Measurements from ENCODE around the gene RASSF5.
A peak's percentile ranks its signal among the peaks of the same experiment; 100 is the strongest.

Gene RASSF5

GRCh38 chr1:206517784-206518183 lies 10.5 kb downstream of the RASSF5 start:
- DNase-seq (ENCODE audit: low spot score): no peak

GRCh38 chr1:206518206-206518605 lies 10.9 kb downstream of the RASSF5 start:
- DNase-seq (ENCODE audit: low spot score): no peak

- DNase-seq (ENCODE audit: low spot score): no peak
Observed at GRCh38 chr1:206518743-206519142, 11.4 kb downstream of the RASSF5 start.

GRCh38 chr1:206521127-206521526 lies 13.8 kb downstream of the RASSF5 start:
- no peak for DNase-seq (ENCODE audit: low spot score)

- DNase-seq (ENCODE audit: low spot score): no peak
Observed at GRCh38 chr1:206521694-206522402, 14.5 kb downstream of the RASSF5 start.

GRCh38 chr1:206524739-206525364 lies 17.5 kb downstream of the RASSF5 start:
- DNase-seq (ENCODE audit: low spot score): no peak

GRCh38 chr1:206526064-206526911 lies 19.0 kb downstream of the RASSF5 start:
- no peak for DNase-seq (ENCODE audit: low spot score)

- DNase-seq (ENCODE audit: low spot score): no peak
Observed at GRCh38 chr1:206529425-206529824, 22.1 kb downstream of the RASSF5 start.

- DNase-seq (ENCODE audit: low spot score): no peak
Observed at GRCh38 chr1:206532368-206532767, 25.0 kb downstream of the RASSF5 start.

GRCh38 chr1:206534552-206534951 lies 27.2 kb downstream of the RASSF5 start:
- no peak for DNase-seq (ENCODE audit: low spot score)

GRCh38 chr1:206535853-206536188 lies 28.5 kb downstream of the RASSF5 start:
- DNase-seq (ENCODE audit: low spot score): no peak

GRCh38 chr1:206537141-206537540 lies 29.8 kb downstream of the RASSF5 start:
- no peak for DNase-seq (ENCODE audit: low spot score)

- no peak for DNase-seq (ENCODE audit: low spot score)
Observed at GRCh38 chr1:206538086-206538770, 30.9 kb downstream of the RASSF5 start.

GRCh38 chr1:206538901-206539640 lies 31.7 kb downstream of the RASSF5 start:
- no peak for DNase-seq (ENCODE audit: low spot score)

- no peak for DNase-seq (ENCODE audit: low spot score)
Observed at GRCh38 chr1:206540044-206540780, 32.9 kb downstream of the RASSF5 start.

GRCh38 chr1:206541236-206541833 lies 34.0 kb downstream of the RASSF5 start:
- no peak for DNase-seq (ENCODE audit: low spot score)

- peak; percentile 80 for DNase-seq (ENCODE audit: low spot score)
Observed at GRCh38 chr1:206544562-206545257, 37.4 kb downstream of the RASSF5 start.

GRCh38 chr1:206545351-206545750 lies 38.0 kb downstream of the RASSF5 start:
- DNase-seq (ENCODE audit: low spot score): no peak

- DNase-seq (ENCODE audit: low spot score): no peak
Observed at GRCh38 chr1:206547104-206547503, 39.8 kb downstream of the RASSF5 start.

GRCh38 chr1:206550446-206550845 lies 43.1 kb downstream of the RASSF5 start:
- DNase-seq (ENCODE audit: low spot score): no peak
